ENCODE measurements around the gene LHX3.

DNA sequence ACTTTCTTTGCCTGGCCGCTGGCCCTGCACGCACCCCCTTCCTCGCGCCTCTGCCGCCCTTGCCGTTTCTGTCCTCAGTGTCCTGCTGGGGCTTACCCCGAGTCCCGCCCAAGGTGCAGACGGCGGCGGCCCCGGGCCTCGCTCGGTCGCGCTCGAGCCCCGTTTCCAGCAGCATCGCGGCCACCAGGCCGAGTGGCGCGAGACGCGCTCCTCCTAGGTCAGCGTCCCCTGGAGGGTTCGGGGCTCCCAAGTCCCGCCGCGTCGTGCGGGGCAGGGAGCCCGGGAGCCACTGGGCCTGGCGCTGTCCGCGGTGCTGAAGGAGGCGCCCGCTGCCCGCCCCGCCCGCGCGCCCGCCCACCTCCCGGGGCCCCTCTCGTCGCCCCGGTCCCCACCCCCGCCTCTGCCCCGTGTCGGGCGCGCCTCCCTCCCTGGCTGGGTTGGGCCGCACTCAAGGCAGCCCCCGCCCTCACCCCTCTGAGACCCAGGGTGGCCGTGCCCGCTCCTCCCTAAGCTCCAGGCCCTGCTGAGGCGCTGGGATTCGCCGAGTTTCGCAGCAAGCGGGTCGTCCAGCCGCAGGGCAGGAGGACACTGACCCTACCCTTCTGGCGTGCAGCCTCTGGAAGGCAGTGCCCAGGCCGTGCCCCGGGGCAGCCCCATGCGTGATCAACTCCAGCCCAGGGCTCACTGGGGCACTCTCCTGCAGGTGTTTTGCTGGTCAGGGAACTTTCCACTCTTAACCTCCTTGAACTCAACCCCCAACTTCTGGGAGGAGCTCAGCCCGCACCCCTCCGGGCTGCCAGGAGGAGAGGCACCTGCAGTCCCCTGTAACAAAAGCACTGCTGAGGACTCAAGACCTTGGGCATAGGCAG is at the start of gene LHX3:
- TF ChIP-seq EP300 (IDR thresholded peaks at IDR 0.05) (no peak), POLR2AphosphoS5 (IDR thresholded peaks at IDR 0.05) (no peak), CTCF (IDR thresholded peaks at IDR 0.05) (no peak), POLR2A (IDR thresholded peaks at IDR 0.05) (no peak)

Data from stomach (tissue), 4 donors.